Glutamatergic neuron (in vitro differentiated cells): ENCODE results near the gene NEAT1. TPM values are rescaled to one million over a fixed set of nuclear protein-coding genes. Genes with fewer than 3 reads are reported as not detected.

Source experiments
- DNase-seq: peaks from one replicate; pipeline ENCODE4 v3.0.0; 2022
- H3K27ac Mint-ChIP-seq: one replicate; pipeline ENCODE4 v1.8.0; 2020; ENCODE audit warnings: mild to moderate bottlenecking, mixed read lengths, inconsistent platforms; ENCODE audit not compliant: unreplicated experiment
- H3K27me3 Mint-ChIP-seq: one replicate; pipeline ENCODE4 v1.8.0; 2020; ENCODE audit warnings: mild to moderate bottlenecking, moderate library complexity, mixed read lengths, inconsistent platforms; ENCODE audit not compliant: unreplicated experiment
- H3K36me3 Mint-ChIP-seq: one replicate; pipeline ENCODE4 v1.8.0; 2020; ENCODE audit warnings: mild to moderate bottlenecking, mixed read lengths, inconsistent platforms; ENCODE audit not compliant: unreplicated experiment
- H3K4me1 Mint-ChIP-seq: one replicate; pipeline ENCODE4 v1.8.0; 2020; ENCODE audit warnings: mild to moderate bottlenecking, low read depth, mixed read lengths, inconsistent platforms; ENCODE audit not compliant: unreplicated experiment
- H3K4me3 Mint-ChIP-seq: one replicate; pipeline ENCODE4 v1.8.0; 2020; ENCODE audit warnings: mild to moderate bottlenecking, mixed read lengths, inconsistent platforms; ENCODE audit not compliant: unreplicated experiment
- H3K9me3 Mint-ChIP-seq: one replicate; pipeline ENCODE4 v1.8.0; 2020; ENCODE audit warnings: mild to moderate bottlenecking, moderate library complexity, mixed read lengths, inconsistent platforms; ENCODE audit not compliant: unreplicated experiment
- total RNA-seq: library from RNA; stranded (reverse); fragmentation: NEBNext Ultra II Directional; extraction: Animal tissue kit (Norgen Biotek cat#: 25700); gene quantifications from one replicate; pipeline ENCODE4 v1.2.1, GENCODE V29; 2021; ENCODE audit not compliant: unreplicated experiment
- TF ChIP-seq, protein P1 (sequence below): fragments of 200-600 bp; sonication (generic); IDR thresholded peaks from one replicate; pipeline ENCODE4 v1.5.0; 2021; ENCODE audit not compliant: partially characterized antibody, unreplicated experiment

Gene NEAT1
- total RNA-seq, 1 donor from 2014 or later = 107 TPM

DNA sequence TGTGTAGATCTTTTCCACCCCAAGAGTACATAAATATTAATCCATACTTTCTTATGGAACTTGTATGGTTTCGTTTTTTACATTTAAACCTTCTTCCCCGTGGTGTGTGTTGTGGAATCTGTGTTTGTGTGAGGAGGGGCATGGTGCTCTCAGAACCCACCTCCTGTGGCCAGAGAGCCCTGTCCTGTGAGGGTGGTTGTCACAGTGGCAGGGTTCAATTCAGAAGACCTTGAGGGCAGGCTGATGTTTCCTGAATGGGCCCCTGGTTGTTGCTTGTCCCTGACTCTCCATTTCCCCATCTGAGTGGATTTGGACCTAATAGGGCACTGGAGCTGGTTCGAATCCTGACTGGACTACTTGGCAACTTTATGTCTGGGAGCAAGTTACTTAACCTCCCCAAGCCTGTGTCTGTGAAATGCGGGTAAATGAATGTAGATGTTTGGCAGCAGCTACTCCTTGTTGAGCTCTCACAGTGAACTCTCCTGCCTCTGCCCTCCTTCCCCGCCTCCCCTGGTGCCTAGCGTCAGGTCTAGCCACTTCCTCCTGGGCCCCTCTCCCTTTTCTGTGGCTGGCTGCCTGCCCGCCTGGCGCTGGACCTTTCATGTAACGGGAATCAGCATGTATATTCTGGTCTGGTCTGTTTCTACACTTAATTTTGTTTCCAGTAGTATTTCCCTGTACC, 7.3 kb downstream of the NEAT1 start:
- no peak for DNase-seq
- Mint-ChIP-seq H3K4me3 (peak overlapping the region; percentile 27), H3K27me3 (no peaks in the 10 kb centered on the region), H3K9me3 (peaks cover 2% of the 10 kb centered on the region), H3K27ac (no peak overlapping the region), H3K36me3 (no peaks in the 10 kb centered on the region), H3K4me1 (peaks cover 26% of the 10 kb centered on the region)
- TF ChIP-seq, protein P1, sequence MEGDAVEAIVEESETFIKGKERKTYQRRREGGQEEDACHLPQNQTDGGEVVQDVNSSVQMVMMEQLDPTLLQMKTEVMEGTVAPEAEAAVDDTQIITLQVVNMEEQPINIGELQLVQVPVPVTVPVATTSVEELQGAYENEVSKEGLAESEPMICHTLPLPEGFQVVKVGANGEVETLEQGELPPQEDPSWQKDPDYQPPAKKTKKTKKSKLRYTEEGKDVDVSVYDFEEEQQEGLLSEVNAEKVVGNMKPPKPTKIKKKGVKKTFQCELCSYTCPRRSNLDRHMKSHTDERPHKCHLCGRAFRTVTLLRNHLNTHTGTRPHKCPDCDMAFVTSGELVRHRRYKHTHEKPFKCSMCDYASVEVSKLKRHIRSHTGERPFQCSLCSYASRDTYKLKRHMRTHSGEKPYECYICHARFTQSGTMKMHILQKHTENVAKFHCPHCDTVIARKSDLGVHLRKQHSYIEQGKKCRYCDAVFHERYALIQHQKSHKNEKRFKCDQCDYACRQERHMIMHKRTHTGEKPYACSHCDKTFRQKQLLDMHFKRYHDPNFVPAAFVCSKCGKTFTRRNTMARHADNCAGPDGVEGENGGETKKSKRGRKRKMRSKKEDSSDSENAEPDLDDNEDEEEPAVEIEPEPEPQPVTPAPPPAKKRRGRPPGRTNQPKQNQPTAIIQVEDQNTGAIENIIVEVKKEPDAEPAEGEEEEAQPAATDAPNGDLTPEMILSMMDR = no peak

DNA sequence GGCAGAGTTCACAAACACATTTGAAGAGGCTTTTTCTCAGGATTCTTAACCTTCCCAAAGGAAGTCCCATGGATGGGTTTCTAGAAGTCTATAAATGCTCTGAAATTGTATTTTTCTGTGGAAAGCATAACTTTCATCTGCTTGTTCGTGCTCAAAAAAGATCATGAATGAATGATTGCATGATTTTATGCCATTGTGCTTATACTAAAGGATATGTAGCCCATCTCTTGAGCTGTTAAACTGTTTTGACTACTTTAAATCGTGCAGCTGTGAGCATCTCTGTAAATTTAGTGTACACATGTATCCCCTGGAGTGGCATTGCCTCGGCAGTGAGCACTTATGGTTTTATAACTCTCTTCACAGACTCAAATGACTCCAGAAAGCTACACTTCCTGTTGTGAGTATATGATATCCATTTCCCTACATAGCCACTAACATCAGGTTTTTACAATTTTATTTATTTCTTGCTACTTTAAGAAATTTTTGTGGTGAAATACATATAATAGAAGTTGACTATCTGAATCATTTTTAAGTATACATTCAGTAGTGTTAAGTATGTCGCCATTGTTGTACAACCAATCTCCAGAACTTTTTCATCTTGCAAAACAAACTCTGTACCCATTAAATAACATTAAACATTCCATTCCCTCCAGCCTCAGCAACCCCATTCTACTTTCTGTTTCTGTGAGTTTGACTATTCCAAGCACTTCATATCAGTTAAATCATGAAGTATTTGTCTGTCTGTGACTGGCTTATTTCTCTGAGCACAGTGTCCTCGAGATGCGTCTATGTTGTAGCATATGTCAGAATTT, 8.0 kb downstream of the NEAT1 start:
- TF ChIP-seq, protein P1 = no peak
- peaks cover 21% of the 10 kb centered on the region for H3K4me1 Mint-ChIP-seq
- no peaks in the 10 kb centered on the region for H3K27me3 Mint-ChIP-seq
- no peak for DNase-seq
- H3K36me3 Mint-ChIP-seq = no peaks in the 10 kb centered on the region
- H3K4me3 Mint-ChIP-seq = no peak overlapping the region
- no peak overlapping the region for H3K27ac Mint-ChIP-seq
- H3K9me3 Mint-ChIP-seq = peaks cover 2% of the 10 kb centered on the region

DNA sequence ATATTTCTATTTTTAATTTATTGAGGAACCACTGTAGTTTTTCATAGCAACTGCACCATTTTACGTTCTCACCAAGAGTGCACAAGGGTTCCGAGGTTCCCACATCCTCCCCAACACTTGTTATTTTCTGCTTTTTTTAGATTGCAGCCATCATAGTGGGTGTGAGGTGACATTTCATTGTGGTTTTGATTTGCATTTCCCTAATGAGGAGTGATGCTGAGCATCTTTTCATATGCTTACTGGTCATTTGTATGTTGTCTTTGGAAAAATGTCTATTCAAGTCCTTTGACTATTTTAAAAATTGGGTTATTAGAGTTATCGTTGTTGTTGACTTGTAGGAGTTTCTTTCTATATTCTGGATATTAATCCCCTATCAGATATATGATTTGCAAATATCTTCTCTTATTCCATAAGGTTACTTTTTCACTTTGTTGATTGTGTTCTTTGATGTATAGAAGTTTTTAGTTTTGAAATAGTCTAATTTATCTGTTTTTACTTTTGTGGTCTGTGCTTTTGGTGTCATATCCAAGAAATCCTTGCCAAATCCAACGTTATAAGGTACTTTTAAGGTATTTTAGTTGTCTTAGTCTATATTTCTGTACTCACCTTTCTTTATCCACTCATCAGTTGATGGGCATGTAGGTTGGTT, 9.0 kb downstream of the NEAT1 start:
- Mint-ChIP-seq H3K36me3 (no peaks in the 10 kb centered on the region), H3K4me3 (no peak overlapping the region)
- DNase-seq = no peak

DNA sequence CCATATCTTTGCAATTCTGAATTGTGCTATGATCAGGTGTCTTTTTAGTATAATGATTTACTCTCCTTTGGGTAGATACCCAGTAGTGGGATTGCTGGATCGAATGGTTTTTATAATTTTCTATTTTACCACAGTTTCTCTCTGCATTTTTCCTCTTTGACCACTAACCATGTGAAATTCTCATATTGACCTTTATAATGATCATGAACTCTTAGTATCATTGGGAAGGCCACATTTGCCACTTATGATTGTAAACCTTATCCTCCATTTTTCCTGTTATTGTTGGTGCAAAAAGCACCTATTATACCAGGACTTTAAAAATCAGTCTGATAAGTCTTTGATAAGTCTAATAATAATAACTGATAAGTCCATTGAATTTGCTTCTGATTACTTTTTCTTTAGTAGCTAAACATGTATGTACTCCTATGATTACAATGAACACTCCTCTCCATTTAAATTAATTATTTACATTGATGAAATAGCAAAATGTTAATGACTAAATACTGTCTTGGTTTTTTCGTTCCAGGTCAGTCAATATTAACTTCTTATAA, 9.6 kb downstream of the NEAT1 start:
- Mint-ChIP-seq H3K27ac (no peak overlapping the region), H3K4me3 (no peak overlapping the region), H3K36me3 (no peaks in the 10 kb centered on the region), H3K27me3 (no peaks in the 10 kb centered on the region), H3K9me3 (peaks cover 2% of the 10 kb centered on the region), H3K4me1 (peaks cover 9% of the 10 kb centered on the region)
- no peak for DNase-seq
- TF ChIP-seq, protein P1 = no peak

More for the DNA sequence above, 9.0 kb downstream of the NEAT1 start:
- Mint-ChIP-seq H3K9me3 (peaks cover 2% of the 10 kb centered on the region), H3K27ac (no peak overlapping the region), H3K4me1 (peaks cover 15% of the 10 kb centered on the region), H3K27me3 (no peaks in the 10 kb centered on the region)
- TF ChIP-seq, protein P1 = no peak
